Ishikawa (cell line): ENCODE measurements around the gene CCDC8.

Source experiments
- EP300 ChIP-seq: IDR thresholded peaks from 2 replicates; pipeline ENCODE4 v1.6.1; 2012; ENCODE audit warnings: borderline replicate concordance
- TF ChIP-seq, protein P1 (sequence below): IDR thresholded peaks from 2 replicates; pipeline ENCODE4 v1.6.1; 2012; ENCODE audit warnings: low read depth, mild to moderate bottlenecking

DNA sequence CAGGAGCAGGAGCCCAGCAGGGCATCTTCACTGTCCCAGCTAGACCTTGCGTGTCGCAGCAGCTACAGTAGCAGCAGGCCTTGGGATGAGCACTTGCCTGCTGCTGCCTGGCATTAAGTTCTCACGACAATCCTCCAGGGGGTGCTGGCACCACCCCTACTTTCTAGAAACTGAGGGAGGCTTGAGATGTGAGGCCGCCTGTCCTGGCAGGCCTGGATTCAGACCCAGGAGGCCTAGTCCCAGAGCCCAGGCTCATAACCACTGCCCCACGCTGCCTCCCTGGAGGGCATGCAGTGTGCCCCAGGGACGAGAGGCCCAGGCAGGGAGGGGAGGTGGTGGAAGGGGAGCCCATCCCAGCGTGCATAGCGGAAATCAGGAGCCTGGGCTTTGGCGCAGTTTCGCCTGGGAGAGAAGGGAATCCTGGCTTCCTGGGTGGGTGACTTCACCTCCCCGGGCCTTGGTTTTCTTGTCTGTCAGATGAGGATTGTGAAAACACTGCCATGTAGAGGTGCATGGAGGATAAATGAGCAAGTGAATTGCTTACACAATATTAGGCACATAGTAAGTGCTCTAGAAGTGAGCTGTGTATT, 40.4 kb downstream of the CCDC8 start:
- no peak for TF ChIP-seq EP300
- TF ChIP-seq, protein P1, sequence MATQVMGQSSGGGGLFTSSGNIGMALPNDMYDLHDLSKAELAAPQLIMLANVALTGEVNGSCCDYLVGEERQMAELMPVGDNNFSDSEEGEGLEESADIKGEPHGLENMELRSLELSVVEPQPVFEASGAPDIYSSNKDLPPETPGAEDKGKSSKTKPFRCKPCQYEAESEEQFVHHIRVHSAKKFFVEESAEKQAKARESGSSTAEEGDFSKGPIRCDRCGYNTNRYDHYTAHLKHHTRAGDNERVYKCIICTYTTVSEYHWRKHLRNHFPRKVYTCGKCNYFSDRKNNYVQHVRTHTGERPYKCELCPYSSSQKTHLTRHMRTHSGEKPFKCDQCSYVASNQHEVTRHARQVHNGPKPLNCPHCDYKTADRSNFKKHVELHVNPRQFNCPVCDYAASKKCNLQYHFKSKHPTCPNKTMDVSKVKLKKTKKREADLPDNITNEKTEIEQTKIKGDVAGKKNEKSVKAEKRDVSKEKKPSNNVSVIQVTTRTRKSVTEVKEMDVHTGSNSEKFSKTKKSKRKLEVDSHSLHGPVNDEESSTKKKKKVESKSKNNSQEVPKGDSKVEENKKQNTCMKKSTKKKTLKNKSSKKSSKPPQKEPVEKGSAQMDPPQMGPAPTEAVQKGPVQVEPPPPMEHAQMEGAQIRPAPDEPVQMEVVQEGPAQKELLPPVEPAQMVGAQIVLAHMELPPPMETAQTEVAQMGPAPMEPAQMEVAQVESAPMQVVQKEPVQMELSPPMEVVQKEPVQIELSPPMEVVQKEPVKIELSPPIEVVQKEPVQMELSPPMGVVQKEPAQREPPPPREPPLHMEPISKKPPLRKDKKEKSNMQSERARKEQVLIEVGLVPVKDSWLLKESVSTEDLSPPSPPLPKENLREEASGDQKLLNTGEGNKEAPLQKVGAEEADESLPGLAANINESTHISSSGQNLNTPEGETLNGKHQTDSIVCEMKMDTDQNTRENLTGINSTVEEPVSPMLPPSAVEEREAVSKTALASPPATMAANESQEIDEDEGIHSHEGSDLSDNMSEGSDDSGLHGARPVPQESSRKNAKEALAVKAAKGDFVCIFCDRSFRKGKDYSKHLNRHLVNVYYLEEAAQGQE, result no peak
